ENCODE measurements around the gene CDC73.

The CDC73 gene

DNA sequence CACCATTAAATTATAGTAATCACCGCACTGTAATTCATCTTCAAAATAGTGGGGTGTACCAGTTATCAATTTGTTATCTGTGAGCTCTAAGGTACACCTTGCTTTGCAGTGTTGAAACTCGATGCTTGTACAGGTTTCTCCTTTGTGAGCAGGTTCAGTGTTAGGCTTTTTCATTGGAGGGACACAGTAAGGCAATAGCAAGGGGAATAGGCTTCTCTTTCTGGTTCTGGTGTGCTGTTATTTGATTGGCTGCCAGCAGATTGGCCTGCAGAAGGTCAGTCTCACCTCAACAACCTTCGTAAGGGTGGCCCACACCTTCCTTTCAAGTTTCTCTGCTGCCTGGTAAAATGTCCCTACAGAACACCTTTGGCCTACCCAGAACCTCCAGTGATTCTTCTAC, 140.8 kb downstream of the CDC73 start:
- TF ChIP-seq, protein P1, sequence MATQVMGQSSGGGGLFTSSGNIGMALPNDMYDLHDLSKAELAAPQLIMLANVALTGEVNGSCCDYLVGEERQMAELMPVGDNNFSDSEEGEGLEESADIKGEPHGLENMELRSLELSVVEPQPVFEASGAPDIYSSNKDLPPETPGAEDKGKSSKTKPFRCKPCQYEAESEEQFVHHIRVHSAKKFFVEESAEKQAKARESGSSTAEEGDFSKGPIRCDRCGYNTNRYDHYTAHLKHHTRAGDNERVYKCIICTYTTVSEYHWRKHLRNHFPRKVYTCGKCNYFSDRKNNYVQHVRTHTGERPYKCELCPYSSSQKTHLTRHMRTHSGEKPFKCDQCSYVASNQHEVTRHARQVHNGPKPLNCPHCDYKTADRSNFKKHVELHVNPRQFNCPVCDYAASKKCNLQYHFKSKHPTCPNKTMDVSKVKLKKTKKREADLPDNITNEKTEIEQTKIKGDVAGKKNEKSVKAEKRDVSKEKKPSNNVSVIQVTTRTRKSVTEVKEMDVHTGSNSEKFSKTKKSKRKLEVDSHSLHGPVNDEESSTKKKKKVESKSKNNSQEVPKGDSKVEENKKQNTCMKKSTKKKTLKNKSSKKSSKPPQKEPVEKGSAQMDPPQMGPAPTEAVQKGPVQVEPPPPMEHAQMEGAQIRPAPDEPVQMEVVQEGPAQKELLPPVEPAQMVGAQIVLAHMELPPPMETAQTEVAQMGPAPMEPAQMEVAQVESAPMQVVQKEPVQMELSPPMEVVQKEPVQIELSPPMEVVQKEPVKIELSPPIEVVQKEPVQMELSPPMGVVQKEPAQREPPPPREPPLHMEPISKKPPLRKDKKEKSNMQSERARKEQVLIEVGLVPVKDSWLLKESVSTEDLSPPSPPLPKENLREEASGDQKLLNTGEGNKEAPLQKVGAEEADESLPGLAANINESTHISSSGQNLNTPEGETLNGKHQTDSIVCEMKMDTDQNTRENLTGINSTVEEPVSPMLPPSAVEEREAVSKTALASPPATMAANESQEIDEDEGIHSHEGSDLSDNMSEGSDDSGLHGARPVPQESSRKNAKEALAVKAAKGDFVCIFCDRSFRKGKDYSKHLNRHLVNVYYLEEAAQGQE (IDR thresholded peaks at IDR 0.05; ENCODE audit: insufficient read depth in 1 of 2, low read depth in 2 of 2, low read length in 2 of 2): no peak

GRCh38 chr1:193264313-193265065, 142.7 kb downstream of the CDC73 start:
- no peak for TF ChIP-seq TAF1 (IDR thresholded peaks at IDR 0.05; ENCODE audit: borderline replicate concordance, insufficient read depth, low read length)
- no peak for TF ChIP-seq SIN3A (IDR thresholded peaks at IDR 0.05; ENCODE audit: borderline replicate concordance, insufficient read depth, low read length)
- TF ChIP-seq, protein P1 (IDR thresholded peaks at IDR 0.05; ENCODE audit: insufficient read depth in 1 of 2, low read depth in 2 of 2, low read length in 2 of 2): no peak
- no peak for TF ChIP-seq FOXP2 (optimal IDR thresholded peaks at IDR 0.05; ENCODE audit: borderline replicate concordance, extremely low read depth, extremely low read length, insufficient read depth)
- no peak for TF ChIP-seq POLR2AphosphoS5 (IDR thresholded peaks at IDR 0.05; ENCODE audit: low read depth, low read length)

DNA sequence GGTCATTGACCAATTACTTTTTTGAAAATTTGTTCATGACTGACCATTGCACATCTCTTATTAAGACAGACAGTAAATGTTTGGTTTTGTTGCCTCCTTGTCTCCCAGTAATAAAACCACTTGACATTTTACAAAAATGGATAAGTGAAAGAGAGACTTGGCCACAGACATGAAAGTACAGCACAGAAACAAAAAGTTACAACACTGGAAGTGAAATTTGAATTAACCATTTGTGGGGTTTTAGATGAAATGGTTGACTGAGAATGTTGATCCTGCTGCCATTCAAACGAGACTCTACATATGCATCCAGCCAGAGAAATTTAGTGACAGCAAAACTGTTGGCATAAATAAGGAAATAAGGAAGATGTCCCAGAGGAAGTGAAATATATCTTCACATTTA, 143.9 kb downstream of the CDC73 start:
- TF ChIP-seq SIN3A (IDR thresholded peaks at IDR 0.05; ENCODE audit: borderline replicate concordance, insufficient read depth, low read length): no peak
- TF ChIP-seq FOXP2 (optimal IDR thresholded peaks at IDR 0.05; ENCODE audit: borderline replicate concordance, extremely low read depth, extremely low read length, insufficient read depth): no peak
- no peak for TF ChIP-seq POLR2AphosphoS5 (IDR thresholded peaks at IDR 0.05; ENCODE audit: low read depth, low read length)
- TF ChIP-seq, protein P1 (IDR thresholded peaks at IDR 0.05; ENCODE audit: insufficient read depth in 1 of 2, low read depth in 2 of 2, low read length in 2 of 2): no peak
- TF ChIP-seq TAF1 (IDR thresholded peaks at IDR 0.05; ENCODE audit: borderline replicate concordance, insufficient read depth, low read length): no peak

- TF ChIP-seq TAF1 (IDR thresholded peaks at IDR 0.05; ENCODE audit: borderline replicate concordance, insufficient read depth, low read length) (no peak), POLR2AphosphoS5 (IDR thresholded peaks at IDR 0.05; ENCODE audit: low read depth, low read length) (no peak), SIN3A (IDR thresholded peaks at IDR 0.05; ENCODE audit: borderline replicate concordance, insufficient read depth, low read length) (no peak), FOXP2 (optimal IDR thresholded peaks at IDR 0.05; ENCODE audit: borderline replicate concordance, extremely low read depth, extremely low read length, insufficient read depth) (no peak)
- TF ChIP-seq, protein P1 (IDR thresholded peaks at IDR 0.05; ENCODE audit: insufficient read depth in 1 of 2, low read depth in 2 of 2, low read length in 2 of 2): no peak
These were observed 149.2 kb downstream of the CDC73 start for GRCh38 chr1:193270996-193271395.

DNA sequence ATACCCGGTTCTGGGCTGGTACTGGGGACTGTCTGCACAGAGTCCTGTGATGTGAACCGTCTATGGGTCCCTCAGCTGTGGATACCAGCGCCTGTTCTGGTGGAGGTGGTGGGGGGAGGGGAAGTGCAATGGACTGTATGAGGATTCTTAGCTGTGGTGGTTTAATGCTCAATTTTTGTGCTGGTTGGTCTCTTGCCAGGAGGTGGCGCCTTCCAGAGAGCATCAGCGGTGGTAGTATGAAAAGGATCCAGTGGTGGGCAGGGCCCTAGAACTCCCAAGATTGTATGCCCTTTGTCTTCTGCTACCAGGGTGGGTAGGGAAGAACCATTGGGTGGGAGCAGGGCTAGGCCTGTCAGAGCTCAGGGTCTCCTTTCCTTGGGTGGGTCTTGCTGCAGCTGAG, 153.9 kb downstream of the CDC73 start:
- TF ChIP-seq, protein P1 (IDR thresholded peaks at IDR 0.05; ENCODE audit: insufficient read depth in 1 of 2, low read depth in 2 of 2, low read length in 2 of 2): no peak
- TF ChIP-seq TAF1 (IDR thresholded peaks at IDR 0.05; ENCODE audit: borderline replicate concordance, insufficient read depth, low read length): no peak
- TF ChIP-seq SIN3A (IDR thresholded peaks at IDR 0.05; ENCODE audit: borderline replicate concordance, insufficient read depth, low read length): no peak
- no peak for TF ChIP-seq POLR2AphosphoS5 (IDR thresholded peaks at IDR 0.05; ENCODE audit: low read depth, low read length)
- no peak for TF ChIP-seq FOXP2 (optimal IDR thresholded peaks at IDR 0.05; ENCODE audit: borderline replicate concordance, extremely low read depth, extremely low read length, insufficient read depth)
